Left lung (tissue), 10 donors: ENCODE data around the gene RAB33B. TPM values are rescaled to one million over a fixed set of nuclear protein-coding genes. Genes with fewer than 3 reads are reported as not detected.

Experiments used
- ATAC-seq: fragments of 200-7000 bp; cut with Tn5 transposase; one replicate; pipeline ENCODE4 v1.9.1; 2020; ENCODE audit warnings: moderate library complexity
- DNase-seq, 4 donors: peaks; one replicate each; pipeline ENCODE4 v3.0.0-alpha.2; 2013 to 2020
- H3K27ac ChIP-seq, 2 donors: fragments of 200-600 bp; sonication (generic) in 1 of 2; one replicate each; pipeline versions ENCODE4 v1.5.0 to v1.8.0; 2020 to 2021
- H3K27me3 ChIP-seq, 2 donors: fragments of 200-600 bp; sonication (generic) in 1 of 2; one replicate each; pipeline versions ENCODE4 v1.5.0 to v1.8.0; 2020 to 2021
- H3K36me3 ChIP-seq, 2 donors: fragments of 200-600 bp; sonication (generic) in 1 of 2; one replicate each; pipeline versions ENCODE4 v1.5.0 to v1.8.0; 2020 to 2021
- H3K4me1 ChIP-seq, 2 donors: fragments of 200-600 bp; one replicate each; pipeline ENCODE4 v1.8.0; 2021
- H3K4me3 ChIP-seq, 2 donors: fragments of 200-600 bp; sonication (generic) in 1 of 2; one replicate each; pipeline versions ENCODE4 v1.5.0 to v1.8.0; 2020 to 2021; ENCODE audit warnings: mild to moderate bottlenecking in 1 of 2
- H3K9me3 ChIP-seq, 2 donors: fragments of 200-600 bp; sonication (generic) in 1 of 2; one replicate each; pipeline versions ENCODE4 v1.5.0 to v1.8.0; 2020 to 2021
- CTCF ChIP-seq, 2 donors: fragments of 200-600 bp; sonication (generic) in 1 of 2; IDR thresholded peaks; one replicate each; pipeline versions ENCODE4 v1.5.0 to v1.8.0; 2021; ENCODE audit warnings: antibody characterized with exemption in 2 of 2
- intact Hi-C, 2 donors: fragments of 100-400 bp; cut with DNase I; formaldehyde crosslinking; loops; one replicate each; pipeline versions ENCODE4 v1.11.2 to v1.14.2; 2022
- polyA plus RNA-seq, 6 donors: library from polyadenylated mRNA; unstranded; fragments of 120-200 nt; gene quantifications; one replicate each; pipeline ENCODE4 v1.2.1, GENCODE V29; 2013; ENCODE audit not compliant: insufficient read length in 6 of 6
- total RNA-seq, 2 donors: library from RNA; stranded (reverse); fragmentation: NEBNext Ultra II Directional; extraction: Animal tissue kit (Norgen Biotek cat#: 25700); gene quantifications; one replicate each; pipeline ENCODE4 v1.2.1, GENCODE V29; 2021
- donor health status: DM: no; HTN: yes; CAD: no.
- donor health status: DM: no; HTN: no; CAD: no.

Gene RAB33B
- total and polyA plus RNA-seq, 8 donors: 8.4 to 13.3 (median 11.0) TPM

GRCh38 chr4:139492429-139492828 lies 38.5 kb downstream of the RAB33B start:
- TF ChIP-seq CTCF (IDR thresholded peaks at IDR 0.05): no peak
- Histone ChIP-seq H3K4me3 (no peak overlapping the region), H3K9me3 (no peaks in the 10 kb centered on the region), H3K4me1 (no peaks in the 10 kb centered on the region), H3K27ac (no peak overlapping the region), H3K27me3 (no peaks in the 10 kb centered on the region), H3K36me3 (no peaks in the 10 kb centered on the region)
- DNase-seq: no peak
- ATAC-seq: no peak
- intact Hi-C loops: no loop called here

GRCh38 chr4:139493176-139493575 lies 39.3 kb downstream of the RAB33B start:
- Histone ChIP-seq H3K4me1 (no peaks in the 10 kb centered on the region), H3K27ac (no peak overlapping the region), H3K27me3 (no peaks in the 10 kb centered on the region), H3K36me3 (no peaks in the 10 kb centered on the region), H3K4me3 (no peak overlapping the region), H3K9me3 (no peaks in the 10 kb centered on the region)
- ATAC-seq (no peak), DNase-seq (no peak)
- no peak for TF ChIP-seq CTCF (IDR thresholded peaks at IDR 0.05)
- intact Hi-C loops: no loop called here

- TF ChIP-seq CTCF (IDR thresholded peaks at IDR 0.05): no peak
- no peak for ATAC-seq
- no peaks in the 10 kb centered on the region for H3K27me3 ChIP-seq
These were observed 45.3 kb downstream of the RAB33B start for GRCh38 chr4:139499186-139499585.

GRCh38 chr4:139501117-139501516 lies 47.2 kb downstream of the RAB33B start:
- intact Hi-C loops: loop anchor here in 1 of 2 donors (5.0 kb wide), 1 partner anchor 136 kb away; no protein-coding TSS in a partner anchor
- Histone ChIP-seq H3K27ac (no peak overlapping the region), H3K4me3 (no peak overlapping the region), H3K9me3 (no peaks in the 10 kb centered on the region), H3K4me1 (no peaks in the 10 kb centered on the region), H3K27me3 (no peaks in the 10 kb centered on the region), H3K36me3 (peaks cover 0 to 9% of the 10 kb centered on the region in 2 donors)
- ATAC-seq (no peak), DNase-seq (no peak)
- no peak for TF ChIP-seq CTCF (IDR thresholded peaks at IDR 0.05)

More at GRCh38 chr4:139499186-139499585, 45.3 kb downstream of the RAB33B start:
- intact Hi-C loops: no loop called here
- no peak overlapping the region for H3K4me3 ChIP-seq
- no peak overlapping the region for H3K27ac ChIP-seq
- no peaks in the 10 kb centered on the region for H3K4me1 ChIP-seq
- H3K36me3 ChIP-seq: peaks cover 0 to 5% of the 10 kb centered on the region in 2 donors
- H3K9me3 ChIP-seq: no peaks in the 10 kb centered on the region
- no peak for DNase-seq

- H3K36me3 ChIP-seq: peaks cover 0 to 11% of the 10 kb centered on the region in 2 donors
- intact Hi-C loops: loop anchor here in 1 of 2 donors (5.0 kb wide), 1 partner anchor 136 kb away; no protein-coding TSS in a partner anchor
- H3K27me3 ChIP-seq: no peaks in the 10 kb centered on the region
These were observed 47.6 kb downstream of the RAB33B start for GRCh38 chr4:139501527-139501926.

More at GRCh38 chr4:139501527-139501926, 47.6 kb downstream of the RAB33B start:
- ATAC-seq: no peak
- H3K9me3 ChIP-seq: no peaks in the 10 kb centered on the region
- no peak overlapping the region for H3K27ac ChIP-seq
- no peak for TF ChIP-seq CTCF (IDR thresholded peaks at IDR 0.05)
- DNase-seq: no peak
- no peak overlapping the region for H3K4me3 ChIP-seq
- no peaks in the 10 kb centered on the region for H3K4me1 ChIP-seq
